DND-41 (cell line): Measurements from ENCODE around the gene STOML1.

ENCODE experiments used
- EZH2 ChIP-seq: IDR thresholded peaks from 3 replicates; pipeline ENCODE4 v1.6.1; 2012; ENCODE audit warnings: borderline replicate concordance, low read depth, mild to moderate bottlenecking, moderate library complexity, low read length, inconsistent platforms; ENCODE audit not compliant: severe bottlenecking
- TF ChIP-seq, protein P1 (sequence below): IDR thresholded peaks from 2 replicates; pipeline ENCODE4 v1.5.1; 2012; ENCODE audit warnings: borderline replicate concordance, low read length, moderate library complexity, mild to moderate bottlenecking; ENCODE audit not compliant: poor library complexity, severe bottlenecking; ENCODE audit errors: extremely low read depth

DNA sequence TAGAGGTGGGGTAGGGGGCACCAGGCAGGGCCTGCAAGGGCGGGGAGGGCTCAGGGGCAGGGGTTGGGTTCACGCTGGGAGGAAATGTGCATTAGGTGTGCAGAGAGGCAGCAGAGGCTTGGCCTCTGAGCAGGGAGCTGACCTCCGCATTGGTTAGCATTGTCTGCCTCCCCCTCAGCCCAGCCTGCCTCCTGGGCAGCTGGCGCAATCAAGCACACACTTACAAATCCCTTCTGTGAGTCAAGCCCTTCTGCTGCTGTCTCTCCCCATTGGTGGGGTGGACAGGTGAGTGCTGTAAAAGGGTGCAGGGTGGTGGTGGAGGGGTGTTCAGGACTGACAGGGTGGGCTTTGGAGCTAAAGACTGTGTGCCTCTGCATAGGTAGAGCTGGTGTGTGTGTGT is 56.5 kb downstream of the STOML1 start:
- TF ChIP-seq, protein P1, sequence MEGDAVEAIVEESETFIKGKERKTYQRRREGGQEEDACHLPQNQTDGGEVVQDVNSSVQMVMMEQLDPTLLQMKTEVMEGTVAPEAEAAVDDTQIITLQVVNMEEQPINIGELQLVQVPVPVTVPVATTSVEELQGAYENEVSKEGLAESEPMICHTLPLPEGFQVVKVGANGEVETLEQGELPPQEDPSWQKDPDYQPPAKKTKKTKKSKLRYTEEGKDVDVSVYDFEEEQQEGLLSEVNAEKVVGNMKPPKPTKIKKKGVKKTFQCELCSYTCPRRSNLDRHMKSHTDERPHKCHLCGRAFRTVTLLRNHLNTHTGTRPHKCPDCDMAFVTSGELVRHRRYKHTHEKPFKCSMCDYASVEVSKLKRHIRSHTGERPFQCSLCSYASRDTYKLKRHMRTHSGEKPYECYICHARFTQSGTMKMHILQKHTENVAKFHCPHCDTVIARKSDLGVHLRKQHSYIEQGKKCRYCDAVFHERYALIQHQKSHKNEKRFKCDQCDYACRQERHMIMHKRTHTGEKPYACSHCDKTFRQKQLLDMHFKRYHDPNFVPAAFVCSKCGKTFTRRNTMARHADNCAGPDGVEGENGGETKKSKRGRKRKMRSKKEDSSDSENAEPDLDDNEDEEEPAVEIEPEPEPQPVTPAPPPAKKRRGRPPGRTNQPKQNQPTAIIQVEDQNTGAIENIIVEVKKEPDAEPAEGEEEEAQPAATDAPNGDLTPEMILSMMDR, result no peak
- TF ChIP-seq EZH2, result no peak
